Osteoblast (primary cell): Measurements from ENCODE around the gene GDPD5. TPM values are rescaled to one million over a fixed set of nuclear protein-coding genes. Genes with fewer than 3 reads are reported as not detected.

ENCODE experiments used
- DNase-seq: peaks from one replicate; pipeline ENCODE4 v3.0.0; 2011; ENCODE audit warnings: low spot score, mixed read lengths; ENCODE audit not compliant: insufficient read length; ENCODE audit errors: missing footprints
- H2AFZ ChIP-seq: 2 replicates; pipeline ENCODE4 v1.6.0; 2011; ENCODE audit warnings: mild to moderate bottlenecking, low read length
- H3K27ac ChIP-seq: 2 replicates; pipeline ENCODE4 v1.5.1; 2011; ENCODE audit warnings: mild to moderate bottlenecking, low read depth, low read length, moderate library complexity
- H3K27me3 ChIP-seq: 2 replicates; pipeline ENCODE4 v1.6.0; 2012; ENCODE audit warnings: mild to moderate bottlenecking, control low read depth, inconsistent platforms, low read length, moderate library complexity; ENCODE audit not compliant: insufficient read depth
- H3K36me3 ChIP-seq: 2 replicates; pipeline ENCODE4 v1.5.1; 2011; ENCODE audit warnings: mild to moderate bottlenecking, low read length, control low read depth, moderate library complexity; ENCODE audit not compliant: insufficient read depth
- H3K4me1 ChIP-seq: 2 replicates; pipeline ENCODE4 v1.5.1; 2011; ENCODE audit warnings: mild to moderate bottlenecking, low read length, control low read depth, moderate library complexity; ENCODE audit not compliant: insufficient read depth
- H3K4me2 ChIP-seq: 2 replicates; pipeline ENCODE4 v1.6.0; 2011; ENCODE audit warnings: mild to moderate bottlenecking, low read length; ENCODE audit not compliant: insufficient read depth
- H3K4me3 ChIP-seq: fragments of 200-600 bp; sonication (generic); 3 replicates; pipeline ENCODE4 v1.5.1; 2012; ENCODE audit warnings: mild to moderate bottlenecking, low read length, inconsistent platforms; ENCODE audit not compliant: insufficient read depth
- H3K79me2 ChIP-seq: 2 replicates; pipeline ENCODE4 v1.6.0; 2012; ENCODE audit warnings: mild to moderate bottlenecking, low read length, control low read depth, inconsistent platforms; ENCODE audit not compliant: insufficient read depth
- H3K9me3 ChIP-seq: 2 replicates; pipeline ENCODE4 v1.5.1; 2011; ENCODE audit warnings: low read depth, low read length, control low read depth
- H4K20me1 ChIP-seq: 2 replicates; pipeline ENCODE4 v1.6.0; 2012; ENCODE audit warnings: mild to moderate bottlenecking, low read length, control low read depth; ENCODE audit not compliant: insufficient read depth
- total RNA-seq: library from RNA; depleted of rRNA; stranded (reverse); fragments of >200 nt; gene quantifications from 2 replicates; pipeline ENCODE4 v1.2.3, GENCODE V29; 2012
- TF ChIP-seq, protein P1 (sequence below): IDR thresholded peaks from 2 replicates; pipeline ENCODE4 v1.5.1; 2011; ENCODE audit warnings: mild to moderate bottlenecking, low read depth, low read length, moderate library complexity; ENCODE audit errors: extremely low read depth

The GDPD5 gene
- total RNA-seq, 1 donor, result 13.4 TPM

DNA sequence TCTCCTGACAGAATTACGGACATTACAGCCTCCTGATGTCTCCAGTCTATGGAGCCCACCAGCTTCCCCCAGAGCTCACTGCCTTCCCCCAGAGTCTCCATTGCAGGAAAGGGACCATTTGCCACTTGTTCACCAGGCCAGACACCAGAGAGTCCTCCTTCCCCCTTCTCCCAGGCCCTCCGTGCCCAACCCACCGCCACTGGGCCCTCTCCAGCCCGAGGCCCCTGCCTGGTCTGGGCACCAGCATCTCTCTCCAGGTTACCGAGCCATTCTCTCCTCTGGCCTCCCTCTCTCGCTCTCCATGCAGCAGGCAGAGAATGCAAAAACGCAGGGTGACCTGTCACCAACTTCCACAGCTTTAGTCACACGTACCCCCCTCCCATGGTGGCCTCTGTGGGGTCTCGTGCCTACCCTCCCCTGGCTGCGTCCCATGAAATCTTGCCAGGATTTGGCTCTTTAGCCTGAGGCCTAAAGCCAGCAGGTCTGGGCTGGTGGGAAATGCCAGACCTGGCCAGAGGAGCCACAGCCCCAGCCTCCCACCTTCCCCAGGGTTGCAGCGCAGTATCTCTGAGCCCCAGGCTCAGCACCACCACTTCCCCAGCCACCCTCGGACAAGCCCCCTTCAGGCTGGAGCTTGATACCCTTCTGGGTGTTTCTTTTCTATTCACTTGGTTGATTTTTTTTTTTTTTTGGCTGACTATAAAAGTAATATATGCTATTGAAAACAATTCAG, 29.5 kb upstream of the GDPD5 start:
- Histone ChIP-seq H3K79me2 (no peaks in the 10 kb centered on the region), H3K9me3 (no peaks in the 10 kb centered on the region), H3K36me3 (no peaks in the 10 kb centered on the region), H3K4me2 (peak overlapping the region; percentile 76), H3K27ac (peak overlapping the region; percentile 92), H3K4me1 (peaks cover 46% of the 10 kb centered on the region), H4K20me1 (no peaks in the 10 kb centered on the region), H2AFZ (peak overlapping the region; percentile 67), H3K4me3 (peak overlapping the region; percentile 41), H3K27me3 (no peaks in the 10 kb centered on the region)
- TF ChIP-seq, protein P1, sequence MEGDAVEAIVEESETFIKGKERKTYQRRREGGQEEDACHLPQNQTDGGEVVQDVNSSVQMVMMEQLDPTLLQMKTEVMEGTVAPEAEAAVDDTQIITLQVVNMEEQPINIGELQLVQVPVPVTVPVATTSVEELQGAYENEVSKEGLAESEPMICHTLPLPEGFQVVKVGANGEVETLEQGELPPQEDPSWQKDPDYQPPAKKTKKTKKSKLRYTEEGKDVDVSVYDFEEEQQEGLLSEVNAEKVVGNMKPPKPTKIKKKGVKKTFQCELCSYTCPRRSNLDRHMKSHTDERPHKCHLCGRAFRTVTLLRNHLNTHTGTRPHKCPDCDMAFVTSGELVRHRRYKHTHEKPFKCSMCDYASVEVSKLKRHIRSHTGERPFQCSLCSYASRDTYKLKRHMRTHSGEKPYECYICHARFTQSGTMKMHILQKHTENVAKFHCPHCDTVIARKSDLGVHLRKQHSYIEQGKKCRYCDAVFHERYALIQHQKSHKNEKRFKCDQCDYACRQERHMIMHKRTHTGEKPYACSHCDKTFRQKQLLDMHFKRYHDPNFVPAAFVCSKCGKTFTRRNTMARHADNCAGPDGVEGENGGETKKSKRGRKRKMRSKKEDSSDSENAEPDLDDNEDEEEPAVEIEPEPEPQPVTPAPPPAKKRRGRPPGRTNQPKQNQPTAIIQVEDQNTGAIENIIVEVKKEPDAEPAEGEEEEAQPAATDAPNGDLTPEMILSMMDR, result no peak
- no peak for DNase-seq

DNA sequence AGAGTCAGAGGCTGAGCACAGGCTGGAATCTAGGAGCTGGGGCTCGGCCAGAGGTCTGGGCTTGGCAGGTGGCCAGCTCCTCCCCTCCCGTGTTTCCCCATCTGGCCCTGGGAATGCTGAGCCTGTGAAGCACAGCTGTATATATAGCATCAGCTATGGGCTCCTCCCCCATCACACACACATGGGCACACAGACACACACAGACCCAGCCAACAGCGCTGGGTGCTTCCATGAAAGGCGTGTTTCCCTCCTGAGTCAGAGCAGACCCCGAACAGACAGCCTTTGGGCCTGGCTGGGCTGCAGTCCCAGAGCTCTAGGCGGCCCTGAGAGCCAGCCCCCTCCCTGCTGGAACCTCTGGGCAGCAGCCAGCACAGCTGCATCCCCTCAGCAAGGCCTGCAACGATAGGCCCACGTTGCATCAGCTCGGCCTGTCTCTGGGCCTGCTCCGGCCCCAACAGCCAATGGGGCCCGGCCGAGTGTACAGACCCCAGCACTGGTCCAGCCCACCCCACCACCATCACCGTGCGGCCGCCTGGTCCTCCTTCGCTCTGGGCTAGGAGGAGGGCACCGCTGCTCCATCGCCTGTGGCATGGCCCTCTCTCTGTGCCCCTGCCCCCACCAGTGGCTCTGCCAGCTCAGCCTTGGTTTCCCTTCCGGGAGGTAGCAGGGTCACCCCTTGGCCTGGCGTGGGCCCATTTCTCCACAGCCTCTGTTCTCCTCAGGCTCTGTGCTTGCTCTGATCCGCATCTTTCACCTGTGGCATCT, 28.7 kb upstream of the GDPD5 start:
- H3K36me3 ChIP-seq, result no peaks in the 10 kb centered on the region
- no peaks in the 10 kb centered on the region for H3K27me3 ChIP-seq
- H3K4me2 ChIP-seq, result peak overlapping the region; percentile 76
- no peaks in the 10 kb centered on the region for H4K20me1 ChIP-seq
- H2AFZ ChIP-seq, result peak overlapping the region; percentile 67
- no peaks in the 10 kb centered on the region for H3K79me2 ChIP-seq
- TF ChIP-seq, protein P1, result no peak
- peak overlapping the region; percentile 92 for H3K27ac ChIP-seq
- DNase-seq, result peak; percentile 98
- H3K9me3 ChIP-seq, result no peaks in the 10 kb centered on the region
- H3K4me1 ChIP-seq, result peaks cover 39% of the 10 kb centered on the region
- H3K4me3 ChIP-seq, result peak overlapping the region; percentile 41

DNA sequence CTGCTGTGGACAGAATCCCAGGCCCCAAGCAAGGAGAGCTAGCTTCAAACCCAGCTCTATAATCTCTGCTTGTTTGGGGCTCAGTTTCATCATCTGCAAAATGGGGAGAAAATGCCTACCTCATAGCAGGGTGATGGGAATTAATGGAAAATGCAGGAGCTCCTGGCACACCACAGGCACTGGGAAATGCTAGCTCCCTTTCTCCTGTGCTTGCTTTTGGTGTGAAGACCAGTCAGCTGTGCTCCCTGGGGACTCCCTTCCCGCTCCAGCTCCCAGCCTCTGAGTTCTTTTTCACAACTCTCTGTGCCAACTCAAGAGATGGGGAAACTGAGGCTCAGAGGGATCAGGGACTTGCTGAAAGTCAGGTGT, 28.1 kb upstream of the GDPD5 start:
- Histone ChIP-seq H3K36me3 (no peaks in the 10 kb centered on the region), H3K9me3 (no peaks in the 10 kb centered on the region), H3K79me2 (no peaks in the 10 kb centered on the region), H3K4me3 (no peak overlapping the region), H3K27ac (peak overlapping the region; percentile 43), H2AFZ (no peak overlapping the region), H3K4me1 (peaks cover 33% of the 10 kb centered on the region), H3K4me2 (peak overlapping the region; percentile 25), H3K27me3 (no peaks in the 10 kb centered on the region), H4K20me1 (no peaks in the 10 kb centered on the region)
- no peak for DNase-seq
- TF ChIP-seq, protein P1, result no peak

DNA sequence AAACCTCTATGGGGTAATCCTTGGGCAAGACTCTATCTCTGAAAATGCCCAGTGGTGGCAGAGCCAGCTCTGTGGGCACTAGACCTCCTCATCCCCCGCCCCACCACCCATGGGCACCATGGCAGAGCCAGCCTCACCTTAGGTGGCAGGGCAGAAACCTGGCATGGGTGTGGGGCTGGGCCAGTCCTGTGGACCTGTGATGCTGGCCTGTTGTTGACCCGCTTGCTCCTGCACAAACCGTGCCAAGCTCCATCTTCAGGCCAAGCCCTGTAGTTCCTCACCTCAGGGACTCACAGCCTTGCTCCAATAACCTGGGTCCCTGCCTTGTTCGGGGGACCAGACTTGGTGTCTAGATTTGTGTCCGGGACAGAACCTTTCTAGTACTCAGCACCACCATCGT, 27.4 kb upstream of the GDPD5 start:
- TF ChIP-seq, protein P1, result no peak
- H3K4me1 ChIP-seq, result peaks cover 26% of the 10 kb centered on the region
- H2AFZ ChIP-seq, result no peak overlapping the region
- H3K36me3 ChIP-seq, result no peaks in the 10 kb centered on the region
- H3K79me2 ChIP-seq, result no peaks in the 10 kb centered on the region
- H3K4me3 ChIP-seq, result no peak overlapping the region
- no peaks in the 10 kb centered on the region for H4K20me1 ChIP-seq
- H3K9me3 ChIP-seq, result no peaks in the 10 kb centered on the region
- H3K27ac ChIP-seq, result no peak overlapping the region
- H3K27me3 ChIP-seq, result no peaks in the 10 kb centered on the region
- peak; percentile 76 for DNase-seq
- no peak overlapping the region for H3K4me2 ChIP-seq
